ENCODE results near the gene ABCC1.

- TF ChIP-seq CTCF (optimal IDR thresholded peaks at IDR 0.05 in 1 of 3, IDR thresholded peaks at IDR 0.05 in 1 of 3, conservative IDR thresholded peaks at IDR 0.05 in 1 of 3; ENCODE audit: extremely low read depth in 1 of 3, insufficient read depth in 2 of 3, low read length in 3 of 3) (no peak), EZH2 (IDR thresholded peaks at IDR 0.05; ENCODE audit: low read length) (no peak)
Measured at GRCh38 chr16:16028311-16028999, 79.0 kb downstream of the ABCC1 start.
